ENCODE data around the gene FGFBP1. TPM values are rescaled to one million over a fixed set of nuclear protein-coding genes. Genes with fewer than 3 reads are reported as not detected.
"Not testable (repeated sequence)": the region's sequence is repeated elsewhere in the genome, so short reads cannot be mapped to it uniquely, and the experiment has no call there.

Gene FGFBP1
- total RNA-seq, 2 experiments from 2014 or later: not detected

- ChIA-PET POLR2A (no interaction called here), CTCF (interaction anchor here (1.1 kb wide), 1 partner anchor 112 kb away, joined by 4 read pairs; no protein-coding TSS in a partner anchor)
These were observed 21.2 kb downstream of the FGFBP1 start for GRCh38 chr4:15917297-15917696.

GRCh38 chr4:15916358-15916757 lies 22.2 kb downstream of the FGFBP1 start:
- CTCF ChIA-PET, POLR2A ChIA-PET: not testable (repeated sequence)

- POLR2A ChIA-PET: no interaction called here
- CTCF ChIA-PET: no interaction called here
These were observed 23.8 kb downstream of the FGFBP1 start for GRCh38 chr4:15914736-15915135.

GRCh38 chr4:15914291-15914690 lies 24.2 kb downstream of the FGFBP1 start:
- ChIA-PET CTCF (interaction anchor here (1.0 kb wide), 1 partner anchor 32 kb away, joined by 4 read pairs; no protein-coding TSS in a partner anchor), POLR2A (no interaction called here)

- CTCF ChIA-PET: interaction anchor here (0.6 to 1.0 kb wide), 2 partner anchors 31 to 378 kb away, joined by 3 to 4 read pairs; no protein-coding TSS in a partner anchor
- POLR2A ChIA-PET: no interaction called here
These were observed 24.9 kb downstream of the FGFBP1 start for GRCh38 chr4:15913631-15913970.

GRCh38 chr4:15912961-15913630 lies 25.4 kb downstream of the FGFBP1 start:
- POLR2A ChIA-PET: no interaction called here

GRCh38 chr4:15912236-15912635 lies 26.3 kb downstream of the FGFBP1 start:
- ChIA-PET POLR2A (no interaction called here), CTCF (no interaction called here)

More at GRCh38 chr4:15912961-15913630, 25.4 kb downstream of the FGFBP1 start:
- CTCF ChIA-PET: interaction anchor here (0.6 to 1.0 kb wide), 2 partner anchors 31 to 378 kb away, joined by 3 to 4 read pairs; no protein-coding TSS in a partner anchor

- ChIA-PET POLR2A (no interaction called here), CTCF (no interaction called here)
These were observed 28.2 kb downstream of the FGFBP1 start for GRCh38 chr4:15910155-15910940.

- POLR2A ChIA-PET: no interaction called here
- CTCF ChIA-PET: no interaction called here
These were observed 31.1 kb downstream of the FGFBP1 start for GRCh38 chr4:15907430-15907829.

GRCh38 chr4:15906020-15906443 lies 32.5 kb downstream of the FGFBP1 start:
- CTCF ChIA-PET: no interaction called here

GRCh38 chr4:15902746-15903145 lies 35.8 kb downstream of the FGFBP1 start:
- ChIA-PET CTCF (interaction anchor here (2.2 kb wide), 1 partner anchor 20 kb away, joined by 6 read pairs; no protein-coding TSS in a partner anchor), POLR2A (no interaction called here)

More at GRCh38 chr4:15906020-15906443, 32.5 kb downstream of the FGFBP1 start:
- POLR2A ChIA-PET: no interaction called here

- ChIA-PET CTCF (interaction anchor here (1.0 kb wide), 1 partner anchor 19 kb away, joined by 4 read pairs; no protein-coding TSS in a partner anchor), POLR2A (no interaction called here)
These were observed 36.5 kb downstream of the FGFBP1 start for GRCh38 chr4:15901998-15902397.

- CTCF ChIA-PET: no interaction called here
- POLR2A ChIA-PET: no interaction called here
These were observed 37.5 kb downstream of the FGFBP1 start for GRCh38 chr4:15901007-15901406.

- POLR2A ChIA-PET: no interaction called here
- CTCF ChIA-PET: no interaction called here
These were observed 39.0 kb downstream of the FGFBP1 start for GRCh38 chr4:15899511-15899910.

- ChIA-PET CTCF (no interaction called here), POLR2A (no interaction called here)
These were observed 39.6 kb downstream of the FGFBP1 start for GRCh38 chr4:15898902-15899301.

GRCh38 chr4:15897577-15897976 lies 41.0 kb downstream of the FGFBP1 start:
- POLR2A ChIA-PET: no interaction called here
- CTCF ChIA-PET: interaction anchor here (1.1 kb wide), 1 partner anchor 15 kb away, joined by 4 read pairs; no protein-coding TSS in a partner anchor

- POLR2A ChIA-PET: no interaction called here
- CTCF ChIA-PET: no interaction called here
These were observed 43.3 kb downstream of the FGFBP1 start for GRCh38 chr4:15894921-15895916.

- POLR2A ChIA-PET: no interaction called here
- CTCF ChIA-PET: interaction anchor here (1.2 kb wide), 1 partner anchor 11 kb away, joined by 3 read pairs; no protein-coding TSS in a partner anchor
These were observed 44.1 kb downstream of the FGFBP1 start for GRCh38 chr4:15894393-15894792.

- POLR2A ChIA-PET: no interaction called here
- CTCF ChIA-PET: interaction anchor here (1.2 kb wide), 1 partner anchor 11 kb away, joined by 3 read pairs; no protein-coding TSS in a partner anchor
These were observed 44.6 kb downstream of the FGFBP1 start for GRCh38 chr4:15893962-15894361.

GRCh38 chr4:15891312-15891711 lies 47.2 kb downstream of the FGFBP1 start:
- ChIA-PET CTCF (no interaction called here), POLR2A (no interaction called here)
